BLaER1 treated with 17β-estradiol and CSF1 and Interleukin-3, amounts not matched to agents 10 nM and 100 nM (cell line): Measurements from ENCODE around the gene CAPSL.
"Not testable (repeated sequence)": the region's sequence is repeated elsewhere in the genome, so short reads cannot be mapped to it uniquely, and the experiment has no call there.

ENCODE experiments used
- H3K27ac ChIP-seq, 11 experiments: shearing (Covaris generic); formaldehyde crosslinking; 2 replicates each; pipeline ENCODE4 v1.8.1; 2022
- H3K27me3 ChIP-seq, 11 experiments: shearing (Covaris generic); formaldehyde crosslinking; 2 replicates each; pipeline ENCODE4 v1.8.1; 2022
- H3K36me3 ChIP-seq, 11 experiments: shearing (Covaris generic); formaldehyde crosslinking; 2 replicates each; pipeline ENCODE4 v1.8.1; 2022
- H3K4me1 ChIP-seq, 10 experiments: shearing (Covaris generic); formaldehyde crosslinking; 2 replicates each; pipeline ENCODE4 v1.8.1; 2022
- H3K4me2 ChIP-seq, 11 experiments: shearing (Covaris generic); formaldehyde crosslinking; 2 replicates each; pipeline ENCODE4 v1.8.1; 2022
- H3K4me3 ChIP-seq, 10 experiments: shearing (Covaris generic); formaldehyde crosslinking; 2 replicates each; pipeline ENCODE4 v1.8.1; 2022
- H3K9ac ChIP-seq, 11 experiments: shearing (Covaris generic); formaldehyde crosslinking; 2 replicates each; pipeline ENCODE4 v1.8.1; 2022
- H3K9me3 ChIP-seq, 11 experiments: shearing (Covaris generic); formaldehyde crosslinking; replicated peaks in 1 of 11; 2 replicates each; pipeline ENCODE4 v1.8.1; 2022
- H4K20me1 ChIP-seq, 11 experiments: shearing (Covaris generic); formaldehyde crosslinking; 2 replicates each; pipeline ENCODE4 v1.8.1; 2022
- Cebpa-rat ChIP-seq, 11 experiments: shearing (Covaris generic); IDR thresholded peaks; 2 replicates each; pipeline ENCODE4 v1.8.1; 2022

CAPSL gene

GRCh38 chr5:35938568-35939227 lies at the start of gene CAPSL:
Gene CAPSL (minus strand): TSS chr5:35938622. CDS start chr5:35921120, 17,502 bp downstream.
- H3K27ac ChIP-seq, result no peak within 1 kb of the TSS
- TF ChIP-seq Cebpa-rat (IDR thresholded peaks at IDR 0.05), result no peak
- no peak within 1 kb of the TSS for H3K4me2 ChIP-seq
- no peaks in the 10 kb centered on the region for H4K20me1 ChIP-seq
- H3K4me1 ChIP-seq, result peaks cover 0 to 11% (median 9%) of the 10 kb centered on the region in 10 experiments; a peak in 14 of 20 replicates
- no peaks in the 10 kb centered on the region for H3K27me3 ChIP-seq
- peaks cover 0 to 14% (median 0%) of the 10 kb centered on the region in 11 experiments; a peak in 2 of 22 replicates for H3K9me3 ChIP-seq
- H3K4me3 ChIP-seq, result no peak within 1 kb of the TSS
- no peaks in the 10 kb centered on the region for H3K36me3 ChIP-seq
- no peak within 1 kb of the TSS for H3K9ac ChIP-seq

- H3K4me2 ChIP-seq, result no peak overlapping the region
- no peak overlapping the region for H3K4me3 ChIP-seq
- no peak for TF ChIP-seq Cebpa-rat (IDR thresholded peaks at IDR 0.05)
- H3K9ac ChIP-seq, result no peak overlapping the region
- H3K36me3 ChIP-seq, result 0 out of 22 replicates have a peak, but pooled peaks cover 0 to under 1% (median 0%) of the 10 kb centered on the region in 11 experiments
- peaks cover 0 to 5% (median 0%) of the 10 kb centered on the region in 10 experiments; a peak in 2 of 20 replicates for H3K4me1 ChIP-seq
- H3K27ac ChIP-seq, result no peak overlapping the region
- no peaks in the 10 kb centered on the region for H3K27me3 ChIP-seq
- peaks cover 30 to 48% (median 40%) of the 10 kb centered on the region in 11 experiments for H3K9me3 ChIP-seq
- H4K20me1 ChIP-seq, result no peaks in the 10 kb centered on the region
Measured at GRCh38 chr5:35987776-35988175, 49.4 kb upstream of the CAPSL start.

DNA sequence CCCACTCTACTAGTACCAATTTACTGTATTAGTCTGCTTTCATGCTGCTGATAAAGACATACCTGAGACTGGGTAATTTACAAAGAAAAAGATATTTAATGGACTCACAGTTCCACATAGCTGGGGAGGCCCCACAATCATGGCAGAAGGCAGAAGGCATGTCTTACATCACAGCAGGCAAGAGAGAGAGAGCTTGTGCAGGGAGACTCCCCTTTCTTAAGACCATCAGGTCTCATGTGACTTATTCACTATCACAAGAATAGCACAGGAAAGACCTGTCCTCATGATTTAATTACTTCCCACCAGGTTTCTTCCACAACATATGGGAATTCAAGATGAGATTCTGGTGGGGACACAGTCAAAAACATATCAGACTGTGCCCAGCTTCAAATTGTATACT lies 41.3 kb upstream of the CAPSL start:
- Histone ChIP-seq H4K20me1 (no peaks in the 10 kb centered on the region), H3K4me2 (peak overlapping the region in 4 of 11 experiments; percentile 0 to 59 (median 34); a peak in 4 of 22 replicates), H3K4me1 (peaks cover 0 to 19% (median 4%) of the 10 kb centered on the region in 10 experiments; a peak in 10 of 20 replicates), H3K4me3 (no peak overlapping the region), H3K27me3 (no peaks in the 10 kb centered on the region), H3K27ac (no peak overlapping the region), H3K36me3 (peaks cover 0 to 15% (median 3%) of the 10 kb centered on the region in 11 experiments; a peak in 5 of 22 replicates), H3K9me3 (peaks cover 35 to 66% (median 56%) of the 10 kb centered on the region in 11 experiments), H3K9ac (no peak overlapping the region)
- TF ChIP-seq Cebpa-rat (IDR thresholded peaks at IDR 0.05), result no peak

DNA sequence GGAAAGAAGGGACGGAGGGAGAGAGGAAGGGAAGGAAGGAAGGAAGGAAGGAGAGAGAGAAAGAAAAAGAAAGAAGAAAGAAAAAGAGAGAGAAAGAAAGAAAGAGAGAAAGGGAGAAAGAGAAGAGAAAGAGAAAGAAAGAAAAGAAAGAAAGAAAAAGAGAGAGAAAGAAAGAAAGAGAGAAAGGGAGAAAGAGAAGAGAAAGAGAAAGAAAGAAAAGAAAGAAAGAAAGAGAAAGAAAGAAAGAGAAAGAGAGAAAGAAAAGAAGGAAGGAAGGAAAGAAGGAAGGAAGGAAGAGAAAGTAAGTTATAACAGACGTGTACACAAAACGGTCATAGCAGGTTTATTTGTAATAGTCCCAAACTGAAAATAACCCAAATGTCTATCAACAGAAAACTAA lies 38.4 kb upstream of the CAPSL start:
- H3K4me3 ChIP-seq, H3K27me3 ChIP-seq, H3K36me3 ChIP-seq, H4K20me1 ChIP-seq, H3K4me2 ChIP-seq, H3K27ac ChIP-seq, H3K9ac ChIP-seq: not testable (repeated sequence)
- peaks cover 0 to 19% (median 4%) of the 10 kb centered on the region in 10 experiments; a peak in 10 of 20 replicates for H3K4me1 ChIP-seq
- peaks cover 19 to 49% (median 37%) of the 10 kb centered on the region in 11 experiments for H3K9me3 ChIP-seq

GRCh38 chr5:35974570-35974969 lies 36.1 kb upstream of the CAPSL start:
- Histone ChIP-seq H4K20me1 (no peaks in the 10 kb centered on the region), H3K4me3 (no peak overlapping the region), H3K36me3 (no peaks in the 10 kb centered on the region), H3K27ac (no peak overlapping the region), H3K9me3 (peaks cover 18 to 45% (median 32%) of the 10 kb centered on the region in 11 experiments), H3K27me3 (no peaks in the 10 kb centered on the region), H3K9ac (no peak overlapping the region), H3K4me2 (0 out of 22 replicates have a peak overlapping the region, but pooled peaks of 1 of the 11 experiments have one; percentile 5), H3K4me1 (peaks cover 0 to 11% (median 1%) of the 10 kb centered on the region in 10 experiments; a peak in 9 of 20 replicates)
- TF ChIP-seq Cebpa-rat (IDR thresholded peaks at IDR 0.05), result no peak

GRCh38 chr5:35971878-35972210 lies 33.4 kb upstream of the CAPSL start:
- Histone ChIP-seq H3K9me3 (peaks cover 8 to 31% (median 15%) of the 10 kb centered on the region in 11 experiments; a peak in 20 of 22 replicates), H3K27me3 (no peaks in the 10 kb centered on the region), H3K4me2 (no peak overlapping the region), H3K27ac (no peak overlapping the region), H3K4me1 (peaks cover 0 to 5% (median 0%) of the 10 kb centered on the region in 10 experiments; a peak in 2 of 20 replicates), H3K36me3 (no peaks in the 10 kb centered on the region), H3K9ac (no peak overlapping the region), H4K20me1 (no peaks in the 10 kb centered on the region), H3K4me3 (no peak overlapping the region)
- no peak for TF ChIP-seq Cebpa-rat (IDR thresholded peaks at IDR 0.05)

- H3K4me2 ChIP-seq, result no peak overlapping the region
- no peaks in the 10 kb centered on the region for H4K20me1 ChIP-seq
- H3K27ac ChIP-seq, result no peak overlapping the region
- H3K9ac ChIP-seq, result no peak overlapping the region
- H3K27me3 ChIP-seq, result no peaks in the 10 kb centered on the region
- TF ChIP-seq Cebpa-rat (IDR thresholded peaks at IDR 0.05), result no peak
- H3K36me3 ChIP-seq, result no peaks in the 10 kb centered on the region
- peaks cover 0 to 5% (median 0%) of the 10 kb centered on the region in 10 experiments; a peak in 2 of 20 replicates for H3K4me1 ChIP-seq
- no peak overlapping the region for H3K4me3 ChIP-seq
- H3K9me3 ChIP-seq, result peaks cover 8 to 27% (median 15%) of the 10 kb centered on the region in 11 experiments; a peak in 20 of 22 replicates
Measured at GRCh38 chr5:35971186-35971877, 32.9 kb upstream of the CAPSL start.

DNA sequence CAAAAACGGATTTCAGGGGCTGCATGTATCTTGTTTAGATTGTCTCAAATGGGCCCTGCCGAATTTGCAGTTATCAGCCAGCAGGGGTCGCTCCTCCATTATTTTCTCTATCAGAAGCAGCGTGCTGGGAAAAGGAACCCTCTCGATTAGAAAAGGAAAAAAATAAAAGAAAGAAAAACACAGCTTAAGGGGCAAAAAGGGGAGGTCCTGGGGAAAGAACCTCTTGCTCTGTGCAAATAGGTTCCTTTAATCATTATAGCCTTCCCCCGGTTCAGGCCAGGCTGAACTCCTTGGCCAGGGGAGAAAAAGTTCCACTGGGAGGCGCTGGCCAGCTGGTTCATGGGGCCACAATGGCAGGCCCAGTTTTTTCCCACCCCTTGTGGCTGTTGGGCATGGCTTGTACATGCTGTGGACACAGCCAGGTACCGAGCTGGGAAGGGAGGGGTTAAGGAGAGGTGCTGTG lies 25.0 kb upstream of the CAPSL start:
- H3K4me3 ChIP-seq, result no peak overlapping the region
- H3K36me3 ChIP-seq, result no peaks in the 10 kb centered on the region
- no peaks in the 10 kb centered on the region for H3K27me3 ChIP-seq
- H3K27ac ChIP-seq, result no peak overlapping the region
- TF ChIP-seq Cebpa-rat (IDR thresholded peaks at IDR 0.05), result no peak
- H4K20me1 ChIP-seq, result no peaks in the 10 kb centered on the region
- H3K4me1 ChIP-seq, result no peaks in the 10 kb centered on the region
- H3K9me3 ChIP-seq, result peaks cover 16 to 31% (median 22%) of the 10 kb centered on the region in 11 experiments
- H3K4me2 ChIP-seq, result no peak overlapping the region
- H3K9ac ChIP-seq, result no peak overlapping the region

DNA sequence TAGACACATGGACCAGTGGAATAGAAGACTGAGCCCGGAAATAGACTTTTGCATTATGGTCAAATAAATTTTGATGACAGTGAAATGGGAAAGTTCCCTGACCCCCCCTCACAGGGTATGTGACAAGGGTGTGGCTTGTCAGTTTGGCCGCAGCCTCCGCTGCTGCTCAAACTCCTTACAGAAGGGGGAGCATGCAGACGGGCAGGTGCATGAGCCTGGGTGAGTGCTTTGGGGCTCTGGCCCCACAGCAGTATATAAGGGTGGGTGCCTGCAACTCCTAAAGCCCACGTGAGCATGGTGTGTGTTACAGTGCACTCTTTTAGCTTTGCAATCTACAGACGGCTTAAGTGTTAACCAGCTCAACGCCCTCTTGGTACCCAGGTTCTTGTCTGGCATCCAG lies 21.9 kb upstream of the CAPSL start:
- H3K4me1 ChIP-seq, result no peaks in the 10 kb centered on the region
- no peak overlapping the region for H3K9ac ChIP-seq
- no peaks in the 10 kb centered on the region for H3K27me3 ChIP-seq
- H3K4me3 ChIP-seq, result no peak overlapping the region
- H3K9me3 ChIP-seq, result peaks cover 30 to 49% (median 39%) of the 10 kb centered on the region in 11 experiments
- no peaks in the 10 kb centered on the region for H3K36me3 ChIP-seq
- no peak overlapping the region for H3K4me2 ChIP-seq
- TF ChIP-seq Cebpa-rat (IDR thresholded peaks at IDR 0.05), result no peak
- H3K27ac ChIP-seq, result no peak overlapping the region
- H4K20me1 ChIP-seq, result no peaks in the 10 kb centered on the region
